VCaP (cell line): ENCODE data around the gene SELPLG.

Experiments
- H3K27ac ChIP-seq: fragments of 450-650 bp; 2 replicates; pipeline ENCODE4 v1.5.1; 2017
- TF ChIP-seq, protein P1 (sequence below): fragments of 450-650 bp; conservative IDR thresholded peaks from 2 replicates; pipeline ENCODE4 v1.5.1; 2017; ENCODE audit warnings: mild to moderate bottlenecking, moderate library complexity

The SELPLG gene

DNA sequence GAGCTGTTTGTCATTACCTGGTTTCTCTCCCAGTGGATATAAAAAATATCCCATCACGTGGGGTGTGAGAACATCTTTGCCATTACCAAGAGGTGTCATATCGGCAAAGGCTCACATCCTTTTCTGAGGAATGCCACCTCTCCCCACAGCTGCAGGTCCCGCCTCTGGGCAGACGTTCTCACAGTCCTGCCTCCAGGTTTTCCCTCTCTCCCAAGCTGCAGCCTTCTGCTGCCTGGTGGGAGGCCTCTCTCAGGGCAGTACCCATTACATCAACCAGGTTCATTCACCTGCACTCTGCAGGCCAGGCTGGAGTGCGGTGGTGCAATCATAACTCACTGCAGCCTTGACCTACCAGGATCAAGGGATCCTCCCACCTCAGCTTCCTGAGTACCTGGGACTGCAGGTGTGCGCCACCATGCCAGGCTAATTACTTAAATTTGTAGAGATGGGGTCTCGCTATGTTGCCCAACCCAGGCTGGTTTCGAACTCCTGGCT is 20.9 kb downstream of the SELPLG start:
- TF ChIP-seq, protein P1, sequence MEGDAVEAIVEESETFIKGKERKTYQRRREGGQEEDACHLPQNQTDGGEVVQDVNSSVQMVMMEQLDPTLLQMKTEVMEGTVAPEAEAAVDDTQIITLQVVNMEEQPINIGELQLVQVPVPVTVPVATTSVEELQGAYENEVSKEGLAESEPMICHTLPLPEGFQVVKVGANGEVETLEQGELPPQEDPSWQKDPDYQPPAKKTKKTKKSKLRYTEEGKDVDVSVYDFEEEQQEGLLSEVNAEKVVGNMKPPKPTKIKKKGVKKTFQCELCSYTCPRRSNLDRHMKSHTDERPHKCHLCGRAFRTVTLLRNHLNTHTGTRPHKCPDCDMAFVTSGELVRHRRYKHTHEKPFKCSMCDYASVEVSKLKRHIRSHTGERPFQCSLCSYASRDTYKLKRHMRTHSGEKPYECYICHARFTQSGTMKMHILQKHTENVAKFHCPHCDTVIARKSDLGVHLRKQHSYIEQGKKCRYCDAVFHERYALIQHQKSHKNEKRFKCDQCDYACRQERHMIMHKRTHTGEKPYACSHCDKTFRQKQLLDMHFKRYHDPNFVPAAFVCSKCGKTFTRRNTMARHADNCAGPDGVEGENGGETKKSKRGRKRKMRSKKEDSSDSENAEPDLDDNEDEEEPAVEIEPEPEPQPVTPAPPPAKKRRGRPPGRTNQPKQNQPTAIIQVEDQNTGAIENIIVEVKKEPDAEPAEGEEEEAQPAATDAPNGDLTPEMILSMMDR: no peak
- no peak overlapping the region for H3K27ac ChIP-seq

DNA sequence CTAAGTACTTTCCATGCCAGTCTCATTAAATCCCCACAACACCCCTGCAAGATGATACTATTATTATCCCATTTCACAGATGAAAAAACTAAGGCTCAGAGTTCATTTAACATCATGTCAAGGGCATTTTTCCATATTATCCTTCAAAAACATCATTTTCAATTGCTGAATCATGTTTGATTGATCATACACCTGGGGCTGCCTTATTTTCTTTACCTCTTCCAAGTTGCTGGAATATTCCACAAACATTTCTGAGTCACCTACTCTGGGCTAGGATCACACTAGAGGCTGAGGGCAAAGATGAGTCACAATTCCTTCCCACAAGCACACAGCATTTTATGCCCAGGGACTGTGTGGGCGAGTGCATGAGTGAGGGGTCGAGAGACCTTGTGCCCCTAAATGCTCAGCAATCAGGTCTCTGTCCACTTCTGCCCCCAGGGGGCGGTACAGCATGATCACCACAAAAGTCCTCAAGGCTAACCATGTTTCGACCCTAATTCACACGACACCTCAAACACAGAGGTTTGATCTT is 21.7 kb downstream of the SELPLG start:
- TF ChIP-seq, protein P1: no peak; the same call in 1 of the 2 replicates
- no peak overlapping the region for H3K27ac ChIP-seq

DNA sequence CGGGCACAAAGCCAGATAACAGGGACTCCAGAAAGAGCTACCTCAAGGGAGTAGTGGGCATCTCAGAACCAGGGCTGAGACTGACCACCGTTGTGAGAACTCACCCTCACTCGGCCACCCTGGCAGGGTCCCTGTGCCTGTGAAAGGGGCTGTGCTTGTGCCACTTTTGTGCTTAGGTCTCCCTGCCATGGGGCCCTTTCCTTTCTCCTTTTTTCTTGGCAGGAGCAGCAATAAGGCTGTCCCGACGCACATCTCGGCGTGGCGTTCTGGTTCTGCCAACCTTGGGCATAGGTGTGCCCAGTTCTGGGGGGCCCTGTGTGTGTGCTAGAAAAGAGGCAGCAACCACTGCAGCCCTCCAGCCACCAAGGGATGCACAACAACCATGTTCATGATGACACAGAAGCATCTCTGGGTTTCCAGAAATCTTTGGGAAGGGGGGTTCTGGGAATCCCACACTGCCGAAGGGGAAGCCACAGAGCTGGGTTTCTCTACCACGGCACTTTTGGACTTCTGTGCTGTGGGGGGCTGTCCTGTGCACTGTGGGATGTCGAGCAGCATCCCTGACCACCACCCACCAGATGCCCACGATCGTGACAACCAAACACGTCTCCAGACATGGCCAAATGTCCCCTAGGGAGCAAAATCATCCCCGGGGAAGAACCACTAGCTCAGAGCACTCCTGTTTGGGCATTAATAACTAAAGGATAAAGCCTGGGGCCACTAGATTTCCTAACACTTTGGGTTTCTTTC is 22.7 kb downstream of the SELPLG start:
- no peak overlapping the region for H3K27ac ChIP-seq
- TF ChIP-seq, protein P1: no peak

DNA sequence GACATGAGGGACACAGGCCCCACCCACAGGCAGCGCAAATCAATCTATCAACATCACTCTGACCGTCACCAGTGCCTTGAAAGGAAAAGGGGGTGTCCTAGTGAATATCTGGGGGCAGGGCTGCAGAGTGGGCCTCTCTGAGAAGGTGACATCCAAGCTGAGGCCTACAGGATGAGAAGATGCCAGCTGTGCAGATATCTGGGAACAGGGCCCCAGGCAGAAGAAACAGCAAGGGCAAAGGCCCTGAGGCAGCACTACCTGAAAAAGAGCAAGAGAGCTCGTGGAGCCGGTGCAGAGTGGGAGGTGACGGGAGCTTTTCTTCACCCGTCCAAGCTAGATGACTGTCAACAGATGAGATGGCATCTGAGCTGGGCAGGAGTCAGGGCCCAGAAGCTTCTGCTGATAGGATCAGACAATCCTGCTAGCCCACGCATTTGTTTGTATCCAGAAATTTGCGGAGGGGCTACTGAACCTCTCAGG is 23.3 kb downstream of the SELPLG start:
- TF ChIP-seq, protein P1: no peak
- H3K27ac ChIP-seq: no peak overlapping the region

DNA sequence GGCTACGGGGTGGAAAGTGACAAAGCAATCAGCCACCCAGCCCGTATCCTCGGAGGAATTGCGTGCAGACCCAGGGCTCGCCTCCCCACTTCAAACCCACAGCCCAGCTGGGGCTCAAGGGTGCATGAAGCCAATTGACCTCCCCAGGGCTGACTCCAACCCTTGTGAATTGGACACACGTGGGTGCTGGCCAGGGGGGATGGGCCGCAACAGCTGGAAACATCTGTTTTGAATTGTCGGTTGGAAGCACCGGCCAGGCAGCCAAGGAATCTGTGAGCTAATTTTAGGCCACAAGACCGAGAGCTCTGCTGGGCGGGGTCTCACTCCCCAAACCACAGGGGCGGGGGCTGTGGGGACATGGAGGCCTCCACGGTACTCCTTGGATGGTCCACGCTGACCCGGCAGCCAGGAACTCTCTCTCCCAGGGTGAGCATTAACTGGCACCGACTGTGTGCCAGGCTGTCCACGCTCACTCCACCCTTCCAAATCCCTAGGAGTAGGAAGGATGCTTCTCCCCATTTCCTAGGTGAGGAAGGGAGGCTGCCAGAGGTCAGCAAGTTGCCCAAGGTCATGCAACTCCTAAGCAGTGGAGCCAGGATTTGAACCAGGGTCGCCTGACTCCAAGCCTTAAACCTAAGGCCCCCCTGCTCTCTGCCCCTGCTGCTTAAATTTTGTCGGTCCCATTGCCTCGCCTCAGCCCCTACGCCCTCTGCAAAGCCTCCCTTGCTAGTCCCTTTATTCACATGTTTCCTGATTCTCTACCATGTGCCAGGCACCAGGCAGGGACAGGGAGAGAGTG is 24.0 kb downstream of the SELPLG start:
- no peak overlapping the region for H3K27ac ChIP-seq

DNA sequence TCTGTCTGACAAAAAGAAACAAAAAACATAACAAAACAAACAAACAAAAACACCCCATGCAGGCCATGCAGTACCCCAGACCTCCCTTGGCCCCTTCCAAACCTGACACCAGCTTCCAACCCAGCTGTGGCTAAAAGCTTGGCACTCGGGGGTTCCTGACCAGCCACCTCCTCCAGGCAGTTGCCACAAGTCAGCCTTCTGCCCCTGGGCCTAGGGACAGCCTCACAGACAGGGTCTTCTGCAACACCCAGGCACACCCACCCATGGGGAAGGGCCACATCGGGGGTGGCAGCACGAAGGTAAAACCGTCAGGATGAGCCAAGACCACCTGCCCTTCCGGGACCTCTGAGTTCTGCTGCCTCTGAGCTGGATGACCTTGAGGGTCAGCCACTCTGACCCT is 25.1 kb downstream of the SELPLG start:
- no peak overlapping the region for H3K27ac ChIP-seq
- TF ChIP-seq, protein P1: no peak

More for the DNA sequence above, 24.0 kb downstream of the SELPLG start:
- TF ChIP-seq, protein P1: no peak

DNA sequence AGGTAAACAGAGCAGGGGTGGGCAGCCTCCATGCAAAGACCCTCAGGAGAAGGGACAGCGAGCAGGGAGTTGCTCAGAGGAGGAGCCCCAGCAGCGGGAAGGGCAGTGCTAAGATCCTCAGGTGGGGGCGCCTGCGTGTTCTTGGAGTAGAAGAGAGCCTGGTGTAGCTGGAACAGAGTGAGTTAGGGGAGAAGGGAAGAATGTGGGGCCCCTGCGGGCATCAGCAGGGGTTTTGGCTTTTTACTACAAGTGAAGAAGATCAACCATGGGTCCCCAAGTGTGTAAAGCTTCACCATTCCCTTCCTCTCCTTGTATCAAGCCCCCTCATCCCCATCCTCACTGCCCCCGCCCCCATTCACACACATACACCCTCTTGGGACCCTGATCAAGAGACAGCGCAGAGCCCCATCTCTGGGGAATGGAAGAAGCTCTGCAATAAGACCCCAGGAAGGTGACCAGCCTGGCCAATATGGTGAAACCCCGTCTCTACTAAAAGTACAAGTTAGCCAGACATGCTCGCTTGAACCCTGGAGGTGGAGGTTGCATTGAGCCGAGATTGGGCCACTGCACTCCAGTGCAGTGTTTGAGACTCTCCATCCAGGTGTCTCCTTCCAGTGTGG is 25.6 kb downstream of the SELPLG start:
- TF ChIP-seq, protein P1: no peak
- no peak overlapping the region for H3K27ac ChIP-seq
